Fibroblast of lung (primary cell): ENCODE results near the gene KCNJ12.
"Not testable (repeated sequence)": the region's sequence is repeated elsewhere in the genome, so short reads cannot be mapped to it uniquely, and the experiment has no call there.

Experiments
- CTCF ChIP-seq, 2 donors: IDR thresholded peaks in 1 of 2; conservative IDR thresholded peaks in 1 of 2; 1 replicate in 1 of 2; 2 replicates in 1 of 2; pipeline ENCODE4 v1.5.1; 2011 to 2012; ENCODE audit warnings: low read length in 2 of 2, control low read depth in 1 of 2, inconsistent platforms in 1 of 2, low read depth in 1 of 2, mild to moderate bottlenecking in 1 of 2
- EZH2 ChIP-seq: IDR thresholded peaks from 2 replicates; pipeline ENCODE4 v1.5.1; 2012; ENCODE audit warnings: low read length, control low read depth, mild to moderate bottlenecking; ENCODE audit errors: missing control alignments

GRCh38 chr17:21412207-21412681, 36.1 kb downstream of the KCNJ12 start:
- not testable (repeated sequence) for TF ChIP-seq CTCF (conservative IDR thresholded peaks at IDR 0.05 in 1 of 2, IDR thresholded peaks at IDR 0.05 in 1 of 2; ENCODE audit: low read depth in 1 of 2, low read length in 2 of 2); EZH2
